ENCODE results near the gene PRAMEF7. TPM values are rescaled to one million over a fixed set of nuclear protein-coding genes. Genes with fewer than 3 reads are reported as not detected.

PRAMEF7 gene
- not detected in 5 replicates for total RNA-seq (2022; extraction: Qiagen RNA extraction; ENCODE audit: low read depth)

GRCh38 chr1:12916310-12916709, at the start of gene PRAMEF7:
Gene PRAMEF7, plus strand, starts transcription at chr1:12916610. Its CDS starts 1,083 bp downstream, at chr1:12917693.

GRCh38 chr1:12886101-12886500, 30.3 kb upstream of the PRAMEF7 start, which contains the start of gene PRAMEF4:
Gene PRAMEF4, minus strand, starts transcription at chr1:12886201. Its CDS starts 2,807 bp downstream, at chr1:12883394.

GRCh38 chr1:12898170-12898569, 18.2 kb upstream of the PRAMEF7 start, which contains the start of gene PRAMEF10:
Gene PRAMEF10, minus strand, starts transcription at chr1:12898270. Its CDS starts 2,423 bp downstream, at chr1:12895847.

GRCh38 chr1:12947480-12947879, 31.1 kb downstream of the PRAMEF7 start, which contains the start of gene PRAMEF6:
Gene PRAMEF6, minus strand, starts transcription at chr1:12947580. Its CDS starts 5,062 bp downstream, at chr1:12942518.

Other genes starting within 250 kb of the PRAMEF7 start
- not detected in 5 replicates for gene AADACL3, start 200.5 kb upstream of the PRAMEF7 start, total RNA-seq (2022; extraction: Qiagen RNA extraction; ENCODE audit: low read depth)
- not detected in 5 replicates for gene CFAP107, start 170.4 kb upstream of the PRAMEF7 start, total RNA-seq (2022; extraction: Qiagen RNA extraction; ENCODE audit: low read depth)
- gene PRAMEF12, start 142.9 kb upstream of the PRAMEF7 start, total RNA-seq (2022; extraction: Qiagen RNA extraction; ENCODE audit: low read depth), result not detected in 5 replicates
- not detected in 5 replicates for gene PRAMEF1, start 125.2 kb upstream of the PRAMEF7 start, total RNA-seq (2022; extraction: Qiagen RNA extraction; ENCODE audit: low read depth)
- gene PRAMEF11, start 85.2 kb upstream of the PRAMEF7 start, total RNA-seq (2022; extraction: Qiagen RNA extraction; ENCODE audit: low read depth), result not detected in 5 replicates
- not detected in 5 replicates for gene HNRNPCL1, start 67.9 kb upstream of the PRAMEF7 start, total RNA-seq (2022; extraction: Qiagen RNA extraction; ENCODE audit: low read depth)
- not detected in 5 replicates for gene PRAMEF2, start 59.5 kb upstream of the PRAMEF7 start, total RNA-seq (2022; extraction: Qiagen RNA extraction; ENCODE audit: low read depth)
- gene PRAMEF4, start 30.4 kb upstream of the PRAMEF7 start, total RNA-seq (2022; extraction: Qiagen RNA extraction; ENCODE audit: low read depth), result not detected in 5 replicates
- gene PRAMEF10, start 18.3 kb upstream of the PRAMEF7 start, total RNA-seq (2022; extraction: Qiagen RNA extraction; ENCODE audit: low read depth), result not detected in 5 replicates
- gene PRAMEF6, start 31.0 kb downstream of the PRAMEF7 start, total RNA-seq (2022; extraction: Qiagen RNA extraction; ENCODE audit: low read depth), result not detected in 5 replicates
- not detected in 5 replicates for gene PRAMEF27, start 140.0 kb downstream of the PRAMEF7 start, total RNA-seq (2022; extraction: Qiagen RNA extraction; ENCODE audit: low read depth)
- not detected in 5 replicates for gene HNRNPCL3, start 144.2 kb downstream of the PRAMEF7 start, total RNA-seq (2022; extraction: Qiagen RNA extraction; ENCODE audit: low read depth)
- not detected in 5 replicates for gene PRAMEF25, start 154.2 kb downstream of the PRAMEF7 start, total RNA-seq (2022; extraction: Qiagen RNA extraction; ENCODE audit: low read depth)
- not detected in 5 replicates for gene HNRNPCL2, start 200.2 kb downstream of the PRAMEF7 start, total RNA-seq (2022; extraction: Qiagen RNA extraction; ENCODE audit: low read depth)
- not detected in 5 replicates for gene PRAMEF26, start 239.4 kb downstream of the PRAMEF7 start, total RNA-seq (2022; extraction: Qiagen RNA extraction; ENCODE audit: low read depth)
- gene HNRNPCL4, start 249.0 kb downstream of the PRAMEF7 start, total RNA-seq (2022; extraction: Qiagen RNA extraction; ENCODE audit: low read depth), result not detected in 5 replicates